CD4-positive, alpha-beta T cell (primary cell): ENCODE results near the gene ATP6V0A4. TPM values are rescaled to one million over a fixed set of nuclear protein-coding genes. Genes with fewer than 3 reads are reported as not detected.

ENCODE experiments used
- ATAC-seq: fragments of 200-7000 bp; cut with Tn5 transposase; one replicate; pipeline ENCODE4 v1.10.0; 2022; ENCODE audit warnings: mild to moderate bottlenecking; ENCODE audit not compliant: poor library complexity
- CTCF ChIA-PET: fragments of 350-600 bp; sonication (Branson Sonifier 250); formaldehyde crosslinking; loops from one replicate; lab custom pipeline; 2021; ENCODE audit warnings: antibody characterized with exemption, inconsistent platforms; lab: Charles Lee
- POLR2A ChIA-PET: fragments of 350-600 bp; sonication (Branson Sonifier 250); formaldehyde crosslinking; loops from one replicate; lab custom pipeline; 2021; ENCODE audit warnings: antibody characterized with exemption, inconsistent platforms; lab: Charles Lee
- DNase-seq, 14 experiments: peaks; one replicate each; pipeline ENCODE4 v3.0.0-alpha.2; 2013 to 2020; ENCODE audit warnings: mixed read lengths in 2 of 14
- H3K27ac ChIP-seq, 2 donors: one replicate each; pipeline versions ENCODE4 v1.5.1 to v1.7.0; 2013; ENCODE audit warnings: low read length in 2 of 2, low read depth in 1 of 2, mild to moderate bottlenecking in 1 of 2
- H3K27me3 ChIP-seq, 2 experiments: 1 replicate in 1 of 2; 2 replicates in 1 of 2; pipeline versions ENCODE4 v1.6.1 to v1.7.0; 2013; ENCODE audit warnings: low read length in 2 of 2, control low read depth in 1 of 2, mild to moderate bottlenecking in 1 of 2, moderate library complexity in 1 of 2; ENCODE audit not compliant: insufficient read depth in 2 of 2, control insufficient read depth in 1 of 2
- H3K36me3 ChIP-seq: one replicate; pipeline ENCODE4 v1.6.1; 2013; ENCODE audit warnings: low read length, control low read depth; ENCODE audit not compliant: insufficient read depth
- H3K4me1 ChIP-seq: one replicate; pipeline ENCODE4 v1.6.1; 2013; ENCODE audit warnings: low read length, control low read depth; ENCODE audit not compliant: insufficient read depth
- H3K4me3 ChIP-seq: one replicate; pipeline ENCODE4 v1.5.1; 2013; ENCODE audit warnings: mild to moderate bottlenecking, low read length, moderate library complexity
- H3K9me3 ChIP-seq, 2 experiments: 1 replicate in 1 of 2; 2 replicates in 1 of 2; pipeline versions ENCODE4 v1.6.1 to v1.7.0; 2013; ENCODE audit warnings: low read length in 2 of 2, mild to moderate bottlenecking in 2 of 2, control low read depth in 1 of 2, moderate library complexity in 1 of 2; ENCODE audit not compliant: control insufficient read depth in 1 of 2, insufficient read depth in 1 of 2
- H3K27ac Mint-ChIP-seq: one replicate; pipeline ENCODE4 v1.8.0; 2020; ENCODE audit warnings: mixed read lengths
- H3K27me3 Mint-ChIP-seq: one replicate; pipeline ENCODE4 v1.8.0; 2021; ENCODE audit warnings: mixed read lengths
- H3K36me3 Mint-ChIP-seq: one replicate; pipeline ENCODE4 v1.8.0; 2021; ENCODE audit warnings: low read depth, mixed read lengths
- H3K4me1 Mint-ChIP-seq: one replicate; pipeline ENCODE4 v1.8.0; 2021; ENCODE audit warnings: low read depth, mixed read lengths
- H3K4me3 Mint-ChIP-seq: one replicate; pipeline ENCODE4 v1.8.0; 2020; ENCODE audit warnings: mild to moderate bottlenecking, mixed read lengths
- H3K9me3 Mint-ChIP-seq: one replicate; pipeline ENCODE4 v1.8.0; 2020; ENCODE audit warnings: mixed read lengths
- intact Hi-C, 2 experiments: fragments of 100-400 bp; cut with DNase I in 1 of 2; cut with micrococcal nuclease in 1 of 2; formaldehyde crosslinking; loops; one replicate each; pipeline versions ENCODE4 v1.15.1 to v1.9.0; 2023 to 2025; cut with DNase I, micrococcal nuclease
- total RNA-seq, 174 experiments: library from RNA in 2 of 174; stranded (reverse) in 2 of 174; gene quantifications; one replicate each; pipeline ENCODE4 v1.2.3 and lab custom pipeline; 2021 to 2026
- TF ChIP-seq, protein P1 (sequence below): fragments of 200-600 bp; IDR thresholded peaks from one replicate; pipeline ENCODE4 v1.8.0; 2022; ENCODE audit warnings: antibody characterized with exemption, mild to moderate bottlenecking

The ATP6V0A4 gene
- total RNA-seq, 2 experiments from 2014 or later = not detected

- Histone ChIP-seq H3K27me3 (no peaks in the 10 kb centered on the region), H3K36me3 (no peaks in the 10 kb centered on the region), H3K9me3 (peaks cover 4 to 7% of the 10 kb centered on the region in 2 experiments), H3K4me3 (no peak overlapping the region), H3K27ac (no peak overlapping the region), H3K4me1 (no peaks in the 10 kb centered on the region)
- POLR2A ChIA-PET = no interaction called here
- CTCF ChIA-PET = no interaction called here
- intact Hi-C loops = no loop called here
- Mint-ChIP-seq H3K27me3 (no peaks in the 10 kb centered on the region), H3K9me3 (peaks cover 2% of the 10 kb centered on the region), H3K4me1 (no peaks in the 10 kb centered on the region), H3K27ac (no peak overlapping the region), H3K4me3 (no peak overlapping the region), H3K36me3 (no peaks in the 10 kb centered on the region)
- TF ChIP-seq, protein P1, sequence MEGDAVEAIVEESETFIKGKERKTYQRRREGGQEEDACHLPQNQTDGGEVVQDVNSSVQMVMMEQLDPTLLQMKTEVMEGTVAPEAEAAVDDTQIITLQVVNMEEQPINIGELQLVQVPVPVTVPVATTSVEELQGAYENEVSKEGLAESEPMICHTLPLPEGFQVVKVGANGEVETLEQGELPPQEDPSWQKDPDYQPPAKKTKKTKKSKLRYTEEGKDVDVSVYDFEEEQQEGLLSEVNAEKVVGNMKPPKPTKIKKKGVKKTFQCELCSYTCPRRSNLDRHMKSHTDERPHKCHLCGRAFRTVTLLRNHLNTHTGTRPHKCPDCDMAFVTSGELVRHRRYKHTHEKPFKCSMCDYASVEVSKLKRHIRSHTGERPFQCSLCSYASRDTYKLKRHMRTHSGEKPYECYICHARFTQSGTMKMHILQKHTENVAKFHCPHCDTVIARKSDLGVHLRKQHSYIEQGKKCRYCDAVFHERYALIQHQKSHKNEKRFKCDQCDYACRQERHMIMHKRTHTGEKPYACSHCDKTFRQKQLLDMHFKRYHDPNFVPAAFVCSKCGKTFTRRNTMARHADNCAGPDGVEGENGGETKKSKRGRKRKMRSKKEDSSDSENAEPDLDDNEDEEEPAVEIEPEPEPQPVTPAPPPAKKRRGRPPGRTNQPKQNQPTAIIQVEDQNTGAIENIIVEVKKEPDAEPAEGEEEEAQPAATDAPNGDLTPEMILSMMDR = no peak
- no peak for ATAC-seq
- no peak for DNase-seq
Measured at GRCh38 chr7:138776166-138776833, 21.7 kb downstream of the ATP6V0A4 start.

GRCh38 chr7:138773817-138774216 lies 24.2 kb downstream of the ATP6V0A4 start:
- ChIA-PET POLR2A (interaction anchor here (0.9 kb wide), 1 partner anchor 21 kb away, joined by 3 read pairs; no protein-coding TSS in a partner anchor), CTCF (no interaction called here)
- TF ChIP-seq, protein P1 = no peak
- no peak overlapping the region for H3K27ac ChIP-seq
- no peaks in the 10 kb centered on the region for H3K9me3 Mint-ChIP-seq
- no peak overlapping the region for H3K4me3 ChIP-seq
- H3K4me1 Mint-ChIP-seq = no peaks in the 10 kb centered on the region
- no peaks in the 10 kb centered on the region for H3K36me3 ChIP-seq
- no peaks in the 10 kb centered on the region for H3K27me3 ChIP-seq
- H3K4me3 Mint-ChIP-seq = no peak overlapping the region
- no peaks in the 10 kb centered on the region for H3K27me3 Mint-ChIP-seq
- H3K9me3 ChIP-seq = no peaks in the 10 kb centered on the region
- DNase-seq (no peak), ATAC-seq (no peak)
- intact Hi-C loops = no loop called here
- H3K4me1 ChIP-seq = no peaks in the 10 kb centered on the region
- no peak overlapping the region for H3K27ac Mint-ChIP-seq
- H3K36me3 Mint-ChIP-seq = no peaks in the 10 kb centered on the region

DNA sequence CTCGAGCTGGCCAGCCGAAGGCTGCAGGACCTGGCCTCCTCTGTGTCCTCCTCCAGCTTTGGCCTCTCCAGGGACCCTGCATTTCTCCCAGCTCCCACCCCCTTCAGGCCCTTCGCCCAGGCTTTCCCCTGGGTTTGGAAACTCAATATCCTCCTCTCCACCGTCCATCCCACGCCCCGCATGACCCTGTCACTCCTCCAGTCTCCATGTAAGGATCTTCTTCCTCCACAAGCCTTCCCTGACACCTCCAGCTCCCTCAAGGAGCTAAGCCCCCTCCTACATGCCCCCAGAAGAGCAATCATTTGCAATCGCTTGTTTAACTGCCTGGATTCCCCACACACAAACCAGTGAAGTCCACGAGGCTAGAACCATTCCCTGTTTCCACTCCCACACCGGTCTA lies 24.8 kb downstream of the ATP6V0A4 start:
- H3K4me3 Mint-ChIP-seq = no peak overlapping the region
- TF ChIP-seq, protein P1 = no peak
- Histone ChIP-seq H3K4me1 (no peaks in the 10 kb centered on the region), H3K9me3 (no peaks in the 10 kb centered on the region), H3K4me3 (no peak overlapping the region), H3K27ac (no peak overlapping the region), H3K36me3 (no peaks in the 10 kb centered on the region), H3K27me3 (no peaks in the 10 kb centered on the region)
- DNase-seq (no peak), ATAC-seq (no peak)
- H3K27me3 Mint-ChIP-seq = no peaks in the 10 kb centered on the region
- intact Hi-C loops = no loop called here
- ChIA-PET CTCF (no interaction called here), POLR2A (interaction anchor here (0.9 kb wide), 1 partner anchor 21 kb away, joined by 3 read pairs; no protein-coding TSS in a partner anchor)
- no peak overlapping the region for H3K27ac Mint-ChIP-seq
- no peaks in the 10 kb centered on the region for H3K36me3 Mint-ChIP-seq
- H3K9me3 Mint-ChIP-seq = no peaks in the 10 kb centered on the region
- H3K4me1 Mint-ChIP-seq = no peaks in the 10 kb centered on the region
